Measurements from ENCODE around the gene LACTB. TPM values are rescaled to one million over a fixed set of nuclear protein-coding genes. Genes with fewer than 3 reads are reported as not detected.

The LACTB gene
- total and polyA plus RNA-seq, 10 of the 15 experiments (the other 5 are each of a cell fraction or from before 2014, with no cell fraction given), result 5.0 to 35.3 (median 16.6) TPM

GRCh38 chr15:63112871-63113270, 8.8 kb upstream of the LACTB start:
- TF ChIP-seq GABPA (IDR thresholded peaks at IDR 0.05; ENCODE audit: low read depth) (no peak), TARDBP (IDR thresholded peaks at IDR 0.05; ENCODE audit: borderline replicate concordance) (no peak), CBFB (IDR thresholded peaks at IDR 0.05; ENCODE audit: low read depth) (no peak), ATF7 (IDR thresholded peaks at IDR 0.05; ENCODE audit: low read depth) (no peak), SIX5 (IDR thresholded peaks at IDR 0.05; ENCODE audit: low read depth, low read length, severe bottlenecking) (no peak), CHD1 (IDR thresholded peaks at IDR 0.05; ENCODE audit: low read depth, low read length) (no peak), NFIC (IDR thresholded peaks at IDR 0.05; ENCODE audit: low read depth, low read length) (no peak), SREBF1 (IDR thresholded peaks at IDR 0.05; ENCODE audit: low read length) (no peak), NR2F1 (conservative IDR thresholded peaks at IDR 0.05) (no peak), ETV6 (conservative IDR thresholded peaks at IDR 0.05 in 1 of 2, IDR thresholded peaks at IDR 0.05 in 1 of 2; ENCODE audit: borderline replicate concordance in 1 of 2, low read depth in 1 of 2) (no peak), TCF7 (IDR thresholded peaks at IDR 0.05; ENCODE audit: borderline replicate concordance) (no peak), KDM1A (IDR thresholded peaks at IDR 0.05; ENCODE audit: borderline replicate concordance) (no peak), TCF12 (IDR thresholded peaks at IDR 0.05; ENCODE audit: low read depth, low read length) (no peak), SIN3A (IDR thresholded peaks at IDR 0.05; ENCODE audit: low read depth, low read length) (no peak)
- TF ChIP-seq, protein P1, sequence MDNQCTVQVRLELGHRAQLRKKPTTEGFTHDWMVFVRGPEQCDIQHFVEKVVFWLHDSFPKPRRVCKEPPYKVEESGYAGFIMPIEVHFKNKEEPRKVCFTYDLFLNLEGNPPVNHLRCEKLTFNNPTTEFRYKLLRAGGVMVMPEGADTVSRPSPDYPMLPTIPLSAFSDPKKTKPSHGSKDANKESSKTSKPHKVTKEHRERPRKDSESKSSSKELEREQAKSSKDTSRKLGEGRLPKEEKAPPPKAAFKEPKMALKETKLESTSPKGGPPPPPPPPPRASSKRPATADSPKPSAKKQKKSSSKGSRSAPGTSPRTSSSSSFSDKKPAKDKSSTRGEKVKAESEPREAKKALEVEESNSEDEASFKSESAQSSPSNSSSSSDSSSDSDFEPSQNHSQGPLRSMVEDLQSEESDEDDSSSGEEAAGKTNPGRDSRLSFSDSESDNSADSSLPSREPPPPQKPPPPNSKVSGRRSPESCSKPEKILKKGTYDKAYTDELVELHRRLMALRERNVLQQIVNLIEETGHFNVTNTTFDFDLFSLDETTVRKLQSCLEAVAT (IDR thresholded peaks at IDR 0.05), result no peak
- TF ChIP-seq, protein P2, sequence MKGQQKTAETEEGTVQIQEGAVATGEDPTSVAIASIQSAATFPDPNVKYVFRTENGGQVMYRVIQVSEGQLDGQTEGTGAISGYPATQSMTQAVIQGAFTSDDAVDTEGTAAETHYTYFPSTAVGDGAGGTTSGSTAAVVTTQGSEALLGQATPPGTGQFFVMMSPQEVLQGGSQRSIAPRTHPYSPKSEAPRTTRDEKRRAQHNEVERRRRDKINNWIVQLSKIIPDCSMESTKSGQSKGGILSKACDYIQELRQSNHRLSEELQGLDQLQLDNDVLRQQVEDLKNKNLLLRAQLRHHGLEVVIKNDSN (IDR thresholded peaks at IDR 0.05; ENCODE audit: borderline replicate concordance, extremely low read length, insufficient read depth, low read depth, low read length), result no peak
- Histone ChIP-seq H3K4me3 (no peak overlapping the region), H3K4me1 (ENCODE audit: control insufficient read depth, insufficient read depth, low read length) (no peaks in the 10 kb centered on the region), H3K9me3 (replicated peaks; ENCODE audit: control insufficient read depth, insufficient read depth, low read length) (no peaks in the 10 kb centered on the region), H4K20me1 (ENCODE audit: control insufficient read depth, insufficient read depth) (no peaks in the 10 kb centered on the region), H3K36me3 (ENCODE audit: control insufficient read depth in 2 of 2, insufficient read depth in 2 of 2, low read length in 1 of 2) (no peaks in the 10 kb centered on the region), H3K9ac (ENCODE audit: control insufficient read depth, insufficient read depth, low read length) (no peak overlapping the region), H3K27me3 (replicated peaks in 1 of 2; ENCODE audit: control insufficient read depth in 2 of 2, insufficient read depth in 2 of 2, low read length in 1 of 2) (no peaks in the 10 kb centered on the region; a peak in 1 of 4 replicates), H3K79me2 (ENCODE audit: control insufficient read depth, insufficient read depth, low read length) (no peaks in the 10 kb centered on the region), H2AFZ (ENCODE audit: control insufficient read depth, low read depth, low read length) (no peak overlapping the region), H3K27ac (ENCODE audit: control insufficient read depth, insufficient read depth) (no peak overlapping the region), H3K4me2 (ENCODE audit: control insufficient read depth, insufficient read depth) (no peak overlapping the region)
- DNase-seq (ENCODE audit: low read depth, low spot score) (no peak), ATAC-seq (no peak), FAIRE-seq (no peak)
- RAD21 ChIA-PET (ENCODE audit: unreplicated experiment), result no interaction called here
- in situ Hi-C loops (cut with MboI) (no loop called here), intact Hi-C loops (cut with micrococcal nuclease; ENCODE audit: unreplicated experiment) (no loop called here)
- CTCF ChIA-PET, result no interaction called here
- BruUV-seq (replicated peaks), result no TSS peak
- POLR2A ChIA-PET, result no interaction called here
- 65% methylated on average over 3 of the region's 3 CpGs for WGBS (ENCODE audit: insufficient coverage, insufficient replicate concordance, low lambda C conversion rate, missing lambda C conversion rate)
- SMC1A ChIA-PET (ENCODE audit: uncharacterized antibody, unreplicated experiment), result no interaction called here
